Measurements from ENCODE around the gene SELP. TPM values are rescaled to one million over a fixed set of nuclear protein-coding genes. Genes with fewer than 3 reads are reported as not detected.

The SELP gene
- total RNA-seq, 4 donors from 2014 or later: 0.85 to 2.5 (median 1.2) TPM

- no peak for ATAC-seq
- in situ Hi-C loops (cut with MboI; ENCODE audit: low sequenced_read_pairs in 4 of 4): no loop called here
These were observed 11.6 kb downstream of the SELP start for GRCh38 chr1:169618367-169618766.

GRCh38 chr1:169615803-169616202, 14.1 kb downstream of the SELP start:
- in situ Hi-C loops (cut with MboI; ENCODE audit: low sequenced_read_pairs in 4 of 4): no loop called here
- Histone ChIP-seq H3K27ac (no peak overlapping the region), H3K36me3 (no peaks in the 10 kb centered on the region), H3K4me3 (no peak overlapping the region), H3K9me3 (no peaks in the 10 kb centered on the region), H3K27me3 (no peaks in the 10 kb centered on the region), H3K4me1 (no peaks in the 10 kb centered on the region)
- no peak for TF ChIP-seq POLR2A (IDR thresholded peaks at IDR 0.05)
- no peak for TF ChIP-seq CTCF (IDR thresholded peaks at IDR 0.05 in 4 of 5, conservative IDR thresholded peaks at IDR 0.05 in 1 of 5)
- intact Hi-C loops (cut with DNase I; ENCODE audit: low total_unique reads): no loop called here
- DNase-seq: no peak
- ATAC-seq: no peak

More at GRCh38 chr1:169618367-169618766, 11.6 kb downstream of the SELP start:
- no peaks in the 10 kb centered on the region for H3K4me1 ChIP-seq
- intact Hi-C loops (cut with DNase I; ENCODE audit: low total_unique reads): no loop called here
- no peak for DNase-seq
- H3K9me3 ChIP-seq: no peaks in the 10 kb centered on the region
- no peaks in the 10 kb centered on the region for H3K36me3 ChIP-seq
- H3K4me3 ChIP-seq: no peak overlapping the region
- H3K27me3 ChIP-seq: no peaks in the 10 kb centered on the region
- H3K27ac ChIP-seq: no peak overlapping the region
- TF ChIP-seq POLR2A (IDR thresholded peaks at IDR 0.05): no peak
- no peak for TF ChIP-seq CTCF (IDR thresholded peaks at IDR 0.05 in 4 of 5, conservative IDR thresholded peaks at IDR 0.05 in 1 of 5)

GRCh38 chr1:169610858-169611257, 19.1 kb downstream of the SELP start:
- H3K4me1 ChIP-seq: peaks cover 0 to 6% of the 10 kb centered on the region in 2 donors
- in situ Hi-C loops (cut with MboI; ENCODE audit: low sequenced_read_pairs in 4 of 4): no loop called here
- TF ChIP-seq CTCF (IDR thresholded peaks at IDR 0.05 in 4 of 5, conservative IDR thresholded peaks at IDR 0.05 in 1 of 5) (no peak), POLR2A (IDR thresholded peaks at IDR 0.05) (no peak)
- DNase-seq (no peak), ATAC-seq (no peak)
- H3K27ac ChIP-seq: no peak overlapping the region
- no peak overlapping the region for H3K4me3 ChIP-seq
- no peaks in the 10 kb centered on the region for H3K9me3 ChIP-seq
- intact Hi-C loops (cut with DNase I; ENCODE audit: low total_unique reads): no loop called here
- H3K36me3 ChIP-seq: no peaks in the 10 kb centered on the region
- H3K27me3 ChIP-seq: no peaks in the 10 kb centered on the region

- H3K4me3 ChIP-seq: no peak overlapping the region
- no peaks in the 10 kb centered on the region for H3K36me3 ChIP-seq
- no peaks in the 10 kb centered on the region for H3K9me3 ChIP-seq
- ATAC-seq: peak; percentile 66 to 75
- peaks cover 0 to 6% of the 10 kb centered on the region in 2 donors for H3K4me1 ChIP-seq
- intact Hi-C loops (cut with DNase I; ENCODE audit: low total_unique reads) (no loop called here), in situ Hi-C loops (cut with MboI; ENCODE audit: low sequenced_read_pairs in 4 of 4) (no loop called here)
- no peak for TF ChIP-seq CTCF (IDR thresholded peaks at IDR 0.05 in 4 of 5, conservative IDR thresholded peaks at IDR 0.05 in 1 of 5)
- TF ChIP-seq POLR2A (IDR thresholded peaks at IDR 0.05): no peak
- DNase-seq: no peak
- H3K27me3 ChIP-seq: no peaks in the 10 kb centered on the region
- H3K27ac ChIP-seq: no peak overlapping the region
These were observed 19.8 kb downstream of the SELP start for GRCh38 chr1:169610108-169610507.

- in situ Hi-C loops (cut with MboI; ENCODE audit: low sequenced_read_pairs in 4 of 4): no loop called here
- Histone ChIP-seq H3K27ac (no peak overlapping the region), H3K36me3 (no peaks in the 10 kb centered on the region), H3K9me3 (no peaks in the 10 kb centered on the region), H3K4me1 (peaks cover 0 to 6% of the 10 kb centered on the region in 2 donors), H3K4me3 (no peak overlapping the region), H3K27me3 (no peaks in the 10 kb centered on the region)
- DNase-seq (no peak), ATAC-seq (no peak)
- TF ChIP-seq CTCF (IDR thresholded peaks at IDR 0.05 in 4 of 5, conservative IDR thresholded peaks at IDR 0.05 in 1 of 5) (no peak), POLR2A (IDR thresholded peaks at IDR 0.05) (no peak)
- intact Hi-C loops (cut with DNase I; ENCODE audit: low total_unique reads): no loop called here
These were observed 21.7 kb downstream of the SELP start for GRCh38 chr1:169608226-169608625.
